Fibroblast of lung (primary cell): Measurements from ENCODE around the gene CHTF18. TPM values are rescaled to one million over a fixed set of nuclear protein-coding genes. Genes with fewer than 3 reads are reported as not detected.
"Not testable (repeated sequence)": the region's sequence is repeated elsewhere in the genome, so short reads cannot be mapped to it uniquely, and the experiment has no call there.

Experiments
- DNase-seq, 2 donors: peaks; one replicate each; pipeline versions ENCODE4 v3.0.0 to v3.0.0-alpha.2; 2010; ENCODE audit warnings: low read depth in 2 of 2
- H2AFZ ChIP-seq: 2 replicates; pipeline ENCODE4 v1.5.1; 2012; ENCODE audit warnings: low read length, control low read depth, inconsistent platforms
- H3K27ac ChIP-seq: 2 replicates; pipeline ENCODE4 v1.5.1; 2011; ENCODE audit warnings: low read length, control low read depth; ENCODE audit not compliant: insufficient read depth
- H3K27me3 ChIP-seq: 2 replicates; pipeline ENCODE4 v1.5.1; 2011; ENCODE audit warnings: mild to moderate bottlenecking, low read length; ENCODE audit not compliant: control insufficient read depth, insufficient read depth
- H3K36me3 ChIP-seq: 2 replicates; pipeline ENCODE4 v1.5.1; 2011; ENCODE audit warnings: low read length; ENCODE audit not compliant: control insufficient read depth, insufficient read depth
- H3K4me1 ChIP-seq: 2 replicates; pipeline ENCODE4 v1.5.1; 2011; ENCODE audit warnings: low read length; ENCODE audit not compliant: control insufficient read depth, insufficient read depth; ENCODE audit errors: extremely low read depth
- H3K4me2 ChIP-seq: 2 replicates; pipeline ENCODE4 v1.5.1; 2011; ENCODE audit warnings: low read length, control low read depth; ENCODE audit not compliant: insufficient read depth; ENCODE audit errors: extremely low read depth
- H3K4me3 ChIP-seq, 4 experiments: fragments of 200-600 bp in 1 of 4; sonication (generic) in 1 of 4; replicated peaks in 1 of 4; 2 replicates each; pipeline ENCODE4 v1.5.1; 2011 to 2016; ENCODE audit warnings: low read length in 4 of 4, low read depth in 3 of 4, mild to moderate bottlenecking in 3 of 4, control low read depth in 2 of 4, inconsistent platforms in 1 of 4, mixed read lengths in 1 of 4; ENCODE audit not compliant: insufficient read depth in 1 of 4; ENCODE audit errors: control extremely low read depth in 1 of 4
- H3K79me2 ChIP-seq: 2 replicates; pipeline ENCODE4 v1.5.1; 2012; ENCODE audit warnings: mild to moderate bottlenecking, low read length, inconsistent platforms; ENCODE audit not compliant: control insufficient read depth, insufficient read depth
- H3K9ac ChIP-seq: 2 replicates; pipeline ENCODE4 v1.5.1; 2011; ENCODE audit warnings: mild to moderate bottlenecking, low read length, control low read depth; ENCODE audit not compliant: insufficient read depth
- H3K9me3 ChIP-seq: 2 replicates; pipeline ENCODE4 v1.5.1; 2012; ENCODE audit warnings: low read depth, low read length; ENCODE audit not compliant: control insufficient read depth, insufficient read depth
- H4K20me1 ChIP-seq: 2 replicates; pipeline ENCODE4 v1.5.1; 2011; ENCODE audit warnings: low read length; ENCODE audit not compliant: control insufficient read depth, insufficient read depth; ENCODE audit errors: extremely low read depth
- EZH2 ChIP-seq: IDR thresholded peaks from 2 replicates; pipeline ENCODE4 v1.5.1; 2012; ENCODE audit warnings: low read length, control low read depth, mild to moderate bottlenecking; ENCODE audit errors: missing control alignments
- polyA plus RNA-seq, 2 donors: library from polyadenylated mRNA; depleted of rRNA in 1 of 2; stranded (reverse) in 1 of 2; unstranded in 1 of 2; fragments of >200 nt; gene quantifications; 2 replicates each; pipeline ENCODE4 v1.2.1, GENCODE V29; 2011 to 2012; ENCODE audit warnings: missing spikeins in 1 of 2
- total RNA-seq: library from RNA; depleted of rRNA; stranded (reverse); fragments of >200 nt; gene quantifications from 2 replicates; pipeline ENCODE4 v1.2.1, GENCODE V29; 2014
- TF ChIP-seq, protein P1 (sequence below), 2 donors: IDR thresholded peaks in 1 of 2; conservative IDR thresholded peaks in 1 of 2; 1 replicate in 1 of 2; 2 replicates in 1 of 2; pipeline ENCODE4 v1.5.1; 2011 to 2012; ENCODE audit warnings: low read length in 2 of 2, control low read depth in 1 of 2, inconsistent platforms in 1 of 2, low read depth in 1 of 2, mild to moderate bottlenecking in 1 of 2

Gene CHTF18
- total and polyA plus RNA-seq, 2 donors (not counting 1 experiment from before 2014, with no cell fraction given) = 1.1 to 4.3 TPM

DNA sequence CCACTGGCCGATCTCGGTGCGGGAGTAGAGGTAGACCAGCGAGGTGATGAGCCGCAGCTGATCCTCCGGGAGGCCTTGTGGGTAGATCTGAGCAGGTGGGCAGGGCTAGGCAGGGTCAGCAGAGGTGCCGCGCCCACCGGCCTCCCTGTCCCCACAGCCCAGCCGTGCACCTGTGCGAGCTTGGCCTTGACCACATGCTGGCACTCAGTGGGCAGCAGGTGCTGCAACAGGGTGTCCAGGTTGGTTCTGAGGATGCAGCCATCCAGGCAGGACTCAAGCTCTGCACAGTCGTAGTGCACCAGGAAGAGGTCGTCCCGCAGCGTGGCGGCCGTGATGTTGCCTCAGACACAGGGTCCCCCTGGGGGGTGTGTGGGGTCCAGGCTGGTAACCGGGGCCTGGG is 15.5 kb upstream of the CHTF18 start:
- Histone ChIP-seq H3K27me3 (no peaks in the 10 kb centered on the region), H3K4me1 (no peaks in the 10 kb centered on the region), H3K9me3 (no peaks in the 10 kb centered on the region), H2AFZ (no peak overlapping the region), H3K79me2 (no peaks in the 10 kb centered on the region), H3K27ac (no peak overlapping the region), H3K9ac (no peak overlapping the region), H3K36me3 (no peaks in the 10 kb centered on the region), H4K20me1 (no peaks in the 10 kb centered on the region), H3K4me3 (no peak overlapping the region), H3K4me2 (no peak overlapping the region)
- no peak for TF ChIP-seq EZH2
- DNase-seq = no peak

DNA sequence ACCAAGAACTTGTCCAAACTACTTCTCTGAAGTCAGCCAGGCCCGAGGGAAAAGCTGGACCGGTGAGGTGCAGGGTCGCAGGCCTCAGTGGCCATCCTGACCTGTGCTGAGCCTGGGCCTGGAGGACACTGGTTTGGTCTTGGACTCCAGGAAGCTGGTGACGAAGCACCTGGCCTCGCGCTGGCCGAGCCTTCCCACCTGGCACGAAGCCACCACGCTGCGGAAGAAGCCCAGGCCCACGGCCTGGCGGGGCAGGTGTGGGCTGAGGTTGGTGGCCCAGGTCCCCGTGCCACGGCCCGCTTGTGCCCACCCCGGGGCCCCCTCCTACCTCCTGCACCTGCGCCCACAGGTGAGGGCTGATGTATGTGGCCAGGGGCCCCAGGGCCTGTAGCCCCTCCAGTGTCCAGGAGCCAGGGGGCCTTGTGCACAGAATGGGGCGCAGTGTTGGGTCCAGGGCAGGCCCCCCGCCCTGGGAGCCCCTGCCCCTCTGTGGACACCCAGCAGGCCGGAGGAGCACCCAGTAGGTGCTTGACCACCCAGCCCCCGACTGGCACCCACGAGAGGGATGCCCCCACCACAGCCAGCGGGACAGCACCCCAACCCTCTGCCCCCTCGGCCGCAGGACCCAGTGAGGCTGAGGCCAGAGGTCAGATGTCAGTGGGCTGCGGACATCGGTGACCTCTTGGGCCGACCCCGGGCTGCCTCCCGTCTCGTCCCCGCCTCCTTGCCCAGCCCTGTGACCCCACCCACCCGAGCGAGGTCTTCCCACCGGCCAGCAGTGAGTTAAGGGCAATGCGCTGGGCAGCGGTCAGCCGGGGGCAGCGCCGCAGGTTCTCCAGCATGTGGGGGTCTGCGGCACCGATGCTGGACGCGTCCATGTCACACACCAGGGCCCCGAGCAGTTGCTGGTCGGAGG is 14.1 kb upstream of the CHTF18 start:
- Histone ChIP-seq H3K79me2 (no peaks in the 10 kb centered on the region), H3K4me2 (no peak overlapping the region), H3K4me1 (no peaks in the 10 kb centered on the region), H3K9me3 (no peaks in the 10 kb centered on the region), H3K27me3 (no peaks in the 10 kb centered on the region), H3K27ac (no peak overlapping the region), H4K20me1 (no peaks in the 10 kb centered on the region), H3K9ac (no peak overlapping the region), H3K4me3 (no peak overlapping the region), H2AFZ (no peak overlapping the region), H3K36me3 (no peaks in the 10 kb centered on the region)
- no peak for TF ChIP-seq EZH2
- TF ChIP-seq, protein P1, sequence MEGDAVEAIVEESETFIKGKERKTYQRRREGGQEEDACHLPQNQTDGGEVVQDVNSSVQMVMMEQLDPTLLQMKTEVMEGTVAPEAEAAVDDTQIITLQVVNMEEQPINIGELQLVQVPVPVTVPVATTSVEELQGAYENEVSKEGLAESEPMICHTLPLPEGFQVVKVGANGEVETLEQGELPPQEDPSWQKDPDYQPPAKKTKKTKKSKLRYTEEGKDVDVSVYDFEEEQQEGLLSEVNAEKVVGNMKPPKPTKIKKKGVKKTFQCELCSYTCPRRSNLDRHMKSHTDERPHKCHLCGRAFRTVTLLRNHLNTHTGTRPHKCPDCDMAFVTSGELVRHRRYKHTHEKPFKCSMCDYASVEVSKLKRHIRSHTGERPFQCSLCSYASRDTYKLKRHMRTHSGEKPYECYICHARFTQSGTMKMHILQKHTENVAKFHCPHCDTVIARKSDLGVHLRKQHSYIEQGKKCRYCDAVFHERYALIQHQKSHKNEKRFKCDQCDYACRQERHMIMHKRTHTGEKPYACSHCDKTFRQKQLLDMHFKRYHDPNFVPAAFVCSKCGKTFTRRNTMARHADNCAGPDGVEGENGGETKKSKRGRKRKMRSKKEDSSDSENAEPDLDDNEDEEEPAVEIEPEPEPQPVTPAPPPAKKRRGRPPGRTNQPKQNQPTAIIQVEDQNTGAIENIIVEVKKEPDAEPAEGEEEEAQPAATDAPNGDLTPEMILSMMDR (conservative IDR thresholded peaks at IDR 0.05 in 1 of 2, IDR thresholded peaks at IDR 0.05 in 1 of 2; ENCODE audit: low read depth in 1 of 2, low read length in 2 of 2) = no peak
- no peak for DNase-seq

DNA sequence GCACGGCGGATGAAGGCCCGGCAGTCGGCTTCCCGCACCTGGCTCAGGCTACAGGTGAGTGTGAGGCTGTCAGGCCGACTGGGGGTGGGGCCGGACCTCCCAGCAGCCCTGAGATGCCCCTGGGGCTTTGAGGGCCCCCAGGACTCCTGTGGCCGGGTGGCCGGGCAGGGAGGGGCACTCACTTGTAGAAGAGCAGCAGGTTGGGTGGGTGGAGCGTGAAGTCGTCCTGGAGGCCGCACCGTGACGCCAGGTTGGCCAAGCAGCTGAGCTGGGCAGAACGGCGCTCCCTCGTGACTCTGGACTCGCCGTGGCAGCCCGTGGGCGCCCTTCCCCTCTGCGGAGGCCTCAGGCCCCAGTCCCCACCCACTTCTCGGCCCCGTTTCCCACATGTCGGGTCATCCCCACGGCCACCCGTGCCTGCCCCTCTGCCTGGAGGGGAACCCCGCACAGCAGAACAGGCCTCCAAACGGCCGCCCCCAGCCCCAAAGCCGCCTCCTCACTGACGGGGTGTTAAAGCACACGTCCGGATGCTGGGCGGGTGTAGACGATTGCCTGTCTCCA is 13.1 kb upstream of the CHTF18 start:
- no peak for DNase-seq
- no peak overlapping the region for H3K4me2 ChIP-seq

DNA sequence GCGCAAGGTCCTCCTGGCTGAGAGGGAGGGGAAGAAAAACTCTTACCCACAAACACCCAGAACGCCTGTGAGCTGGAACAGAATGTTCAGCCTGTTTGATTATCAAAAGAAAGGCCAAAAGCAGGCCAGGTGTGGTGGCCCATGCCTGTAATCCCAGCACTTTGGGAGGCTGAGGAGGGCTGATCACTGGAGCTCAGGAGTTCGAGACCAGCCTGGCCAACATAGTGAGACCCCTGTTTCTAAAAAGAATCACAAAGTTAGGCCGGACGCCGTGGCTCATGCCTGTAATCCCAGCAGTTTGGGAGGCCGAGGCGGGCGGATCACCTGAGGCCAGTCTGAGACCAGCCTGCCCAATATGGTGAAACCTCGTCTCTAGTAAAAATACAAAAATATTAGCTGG is 12.1 kb upstream of the CHTF18 start:
- not testable (repeated sequence) for H3K79me2 ChIP-seq, H4K20me1 ChIP-seq, H3K36me3 ChIP-seq, H3K9me3 ChIP-seq, DNase-seq, H3K4me2 ChIP-seq, H3K27me3 ChIP-seq, H3K27ac ChIP-seq, H3K4me1 ChIP-seq, H3K9ac ChIP-seq, H2AFZ ChIP-seq, H3K4me3 ChIP-seq

More for the DNA sequence above, 13.1 kb upstream of the CHTF18 start:
- Histone ChIP-seq H4K20me1 (no peaks in the 10 kb centered on the region), H2AFZ (no peak overlapping the region), H3K79me2 (no peaks in the 10 kb centered on the region), H3K4me3 (no peak overlapping the region), H3K4me1 (no peaks in the 10 kb centered on the region), H3K9ac (no peak overlapping the region), H3K27me3 (no peaks in the 10 kb centered on the region), H3K36me3 (no peaks in the 10 kb centered on the region), H3K27ac (no peak overlapping the region), H3K9me3 (no peaks in the 10 kb centered on the region)
- no peak for TF ChIP-seq EZH2
- TF ChIP-seq, protein P1 (conservative IDR thresholded peaks at IDR 0.05 in 1 of 2, IDR thresholded peaks at IDR 0.05 in 1 of 2; ENCODE audit: low read depth in 1 of 2, low read length in 2 of 2) = no peak
